D341Med (cell line): ENCODE results near the gene CMPK2.
"Not testable (repeated sequence)": the region's sequence is repeated elsewhere in the genome, so short reads cannot be mapped to it uniquely, and the experiment has no call there.

Source experiments
- DNase-seq: peaks from one replicate; pipeline ENCODE4 v3.0.0; 2012; ENCODE audit warnings: low spot score

The CMPK2 gene, protein sequence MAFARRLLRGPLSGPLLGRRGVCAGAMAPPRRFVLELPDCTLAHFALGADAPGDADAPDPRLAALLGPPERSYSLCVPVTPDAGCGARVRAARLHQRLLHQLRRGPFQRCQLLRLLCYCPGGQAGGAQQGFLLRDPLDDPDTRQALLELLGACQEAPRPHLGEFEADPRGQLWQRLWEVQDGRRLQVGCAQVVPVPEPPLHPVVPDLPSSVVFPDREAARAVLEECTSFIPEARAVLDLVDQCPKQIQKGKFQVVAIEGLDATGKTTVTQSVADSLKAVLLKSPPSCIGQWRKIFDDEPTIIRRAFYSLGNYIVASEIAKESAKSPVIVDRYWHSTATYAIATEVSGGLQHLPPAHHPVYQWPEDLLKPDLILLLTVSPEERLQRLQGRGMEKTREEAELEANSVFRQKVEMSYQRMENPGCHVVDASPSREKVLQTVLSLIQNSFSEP

DNA sequence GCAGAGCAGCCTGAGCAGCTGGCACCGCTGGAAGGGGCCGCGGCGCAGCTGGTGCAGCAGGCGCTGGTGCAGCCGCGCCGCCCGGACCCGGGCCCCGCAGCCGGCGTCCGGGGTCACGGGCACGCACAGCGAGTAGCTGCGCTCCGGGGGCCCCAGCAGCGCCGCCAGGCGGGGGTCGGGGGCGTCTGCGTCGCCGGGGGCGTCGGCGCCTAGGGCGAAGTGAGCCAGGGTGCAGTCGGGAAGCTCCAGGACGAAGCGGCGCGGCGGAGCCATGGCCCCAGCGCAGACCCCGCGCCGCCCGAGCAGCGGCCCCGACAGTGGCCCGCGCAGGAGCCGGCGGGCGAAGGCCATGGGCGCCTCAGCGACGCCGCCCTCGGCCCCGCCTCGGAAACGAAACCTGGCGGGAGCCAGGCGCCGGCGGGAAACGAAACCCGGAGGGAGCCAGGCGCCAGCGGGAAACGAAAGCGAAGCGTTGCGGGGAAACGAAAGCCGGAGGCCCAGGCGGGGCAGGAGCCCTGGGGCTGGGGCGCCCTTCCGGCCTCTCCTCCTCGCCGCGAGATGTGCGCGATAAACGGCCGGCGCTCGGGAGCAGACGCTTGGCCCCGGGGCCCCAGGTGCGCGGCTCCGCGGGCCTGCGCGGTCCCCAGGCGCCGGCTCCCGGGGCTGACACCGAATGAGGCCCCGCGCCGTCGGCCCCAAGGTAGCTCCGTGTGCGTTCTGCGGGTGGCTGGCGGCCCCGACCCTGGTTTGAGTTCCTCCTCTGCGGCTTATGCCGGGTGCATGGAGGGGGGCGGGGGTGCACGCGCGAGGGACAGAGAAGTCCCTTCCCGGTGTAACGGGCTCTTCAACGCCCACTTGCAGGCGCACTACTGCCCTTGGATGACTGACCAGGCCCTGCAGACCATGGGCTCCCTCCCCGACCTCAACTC, at the start of gene CMPK2:
Gene CMPK2, minus strand, starts transcription at position 562 of the 929 bp plus-strand sequence. Its CDS starts 211 bp downstream, at position 351.
- DNase-seq = peak; percentile 79

DNA sequence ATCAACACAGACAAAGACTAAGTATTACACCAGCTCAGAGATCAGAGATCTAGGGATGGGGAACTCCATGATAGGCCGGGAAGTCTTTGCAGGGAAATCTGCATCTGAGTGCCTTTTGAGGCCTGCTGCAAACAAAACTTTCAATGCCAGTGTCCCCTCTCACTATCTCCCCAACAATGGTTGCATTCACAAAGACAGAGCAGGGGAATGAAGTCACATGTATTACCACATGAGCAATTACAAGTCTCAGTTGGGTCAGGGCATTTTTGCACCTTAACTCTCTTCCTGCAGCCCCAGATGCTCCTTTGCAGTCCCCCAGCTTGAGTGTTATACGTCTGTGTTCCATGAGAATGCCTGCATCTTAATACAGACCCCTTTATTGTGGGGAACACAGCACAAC, 49.7 kb upstream of the CMPK2 start:
- no peak for DNase-seq

DNA sequence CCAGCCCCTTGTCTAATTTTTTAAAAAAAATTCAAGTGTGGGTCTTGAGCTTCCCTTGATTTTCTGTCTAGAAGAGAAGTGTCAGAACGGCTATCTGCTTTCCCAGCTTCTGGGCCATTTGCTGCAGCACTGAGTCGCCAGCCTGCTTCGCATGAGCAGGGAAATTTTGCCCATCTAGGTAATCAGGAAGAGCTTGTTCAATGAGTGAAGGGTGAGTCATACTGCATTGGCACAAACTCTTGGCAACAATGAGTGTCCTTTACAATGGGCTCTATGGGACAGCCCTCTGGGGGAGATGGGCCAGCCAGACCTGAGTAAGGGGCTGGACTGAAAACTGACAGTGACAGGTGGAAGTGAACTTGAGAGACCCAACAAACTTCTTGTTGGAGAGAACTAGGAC, 49.1 kb upstream of the CMPK2 start:
- DNase-seq = no peak

DNA sequence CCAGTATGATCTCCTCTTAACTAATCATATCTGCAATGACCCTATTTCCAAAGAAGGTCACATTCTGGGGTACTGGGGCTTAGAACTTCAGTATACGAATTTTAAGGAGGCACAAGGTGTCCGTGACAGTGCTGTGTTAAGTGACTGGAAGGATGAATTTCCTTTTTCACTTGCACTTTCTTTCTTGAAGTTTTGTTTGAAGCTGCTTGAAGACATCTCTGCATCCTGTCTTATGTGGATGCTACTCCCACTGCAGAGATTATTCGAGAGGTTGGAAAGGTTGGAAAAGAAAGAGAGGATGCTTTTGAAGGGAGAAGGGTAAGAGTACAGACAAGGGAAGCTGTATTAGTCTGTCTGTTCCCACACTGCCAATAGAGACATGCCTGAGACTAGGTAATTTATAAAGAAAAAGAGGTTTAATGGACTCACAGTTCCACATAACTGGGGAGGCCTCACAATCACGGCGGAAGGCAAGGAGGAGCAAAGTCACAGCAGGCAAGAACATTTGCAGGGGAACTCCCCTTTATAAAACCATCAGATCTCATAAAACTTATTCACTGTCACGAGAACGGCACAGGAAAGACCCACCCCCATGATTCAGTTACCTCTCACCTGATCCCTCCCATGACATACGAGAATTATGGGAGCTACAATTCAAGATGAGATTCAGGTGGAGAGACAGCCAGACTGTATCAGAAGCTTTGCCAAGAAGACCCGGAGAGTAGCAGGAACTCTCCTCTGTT, 47.9 kb upstream of the CMPK2 start:
- DNase-seq = no peak

DNA sequence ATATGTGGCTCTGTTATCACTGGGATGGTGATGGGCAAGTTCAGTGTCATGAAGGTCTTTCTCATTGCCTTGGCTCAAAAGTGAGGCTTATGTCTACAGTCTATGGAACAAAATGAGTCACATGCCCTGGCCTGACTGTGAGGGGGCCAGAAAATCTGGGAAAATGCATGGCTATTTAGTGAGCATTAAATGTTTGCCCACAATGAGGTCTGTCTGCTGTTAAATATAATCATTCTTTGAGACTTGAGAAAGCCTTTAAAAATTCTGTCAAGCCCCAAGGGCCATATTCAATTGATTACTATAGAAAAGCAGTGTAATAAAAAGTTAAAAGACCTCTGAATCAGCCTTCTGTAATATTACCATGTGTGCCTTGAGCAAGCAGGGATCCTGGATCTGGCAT, 46.0 kb upstream of the CMPK2 start:
- DNase-seq = no peak

DNA sequence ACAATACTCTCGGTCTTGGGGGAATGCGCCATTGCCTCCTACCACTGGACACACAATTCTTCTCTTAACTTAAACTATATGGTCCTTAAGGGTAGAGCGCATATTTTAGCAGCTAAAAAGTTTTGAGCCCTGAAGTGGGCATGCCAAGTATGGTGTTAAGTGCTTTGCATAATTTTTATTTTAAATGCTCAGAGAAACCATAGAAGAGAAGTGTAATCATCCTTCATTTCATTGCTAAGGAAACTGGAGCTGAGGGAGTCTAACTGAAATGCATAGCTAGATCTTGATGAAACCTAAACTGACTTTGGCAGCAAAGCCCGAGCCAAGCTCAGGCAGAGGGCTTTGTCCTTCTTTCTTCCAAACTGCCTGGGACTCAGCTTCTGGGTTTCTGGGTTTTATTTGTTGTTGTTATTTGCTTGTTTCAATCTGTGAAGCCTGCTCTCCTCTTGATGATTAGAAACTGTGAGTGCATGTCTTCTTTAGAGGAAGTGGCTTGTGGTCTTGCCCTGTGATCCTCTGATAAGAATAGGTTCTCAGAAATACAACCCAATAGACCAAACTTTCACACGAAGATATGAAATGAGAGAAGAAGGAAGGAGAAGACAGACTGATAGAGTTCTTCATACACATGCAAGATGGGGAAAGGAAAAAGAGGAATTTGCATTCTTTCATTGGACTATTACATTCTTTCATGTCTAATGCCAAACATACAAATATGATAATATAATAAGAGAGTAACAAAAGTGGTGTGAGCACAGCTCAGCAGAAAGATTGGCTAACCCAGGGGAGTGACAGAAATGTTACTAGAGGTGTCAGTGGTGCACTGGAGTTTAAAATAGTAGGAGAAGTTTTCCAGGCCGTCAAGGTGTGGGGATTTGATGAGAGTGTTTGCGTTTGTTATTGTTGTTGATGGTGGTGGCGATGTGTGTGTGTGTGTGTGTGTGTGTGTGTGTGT, 44.0 kb upstream of the CMPK2 start:
- no peak for DNase-seq

DNA sequence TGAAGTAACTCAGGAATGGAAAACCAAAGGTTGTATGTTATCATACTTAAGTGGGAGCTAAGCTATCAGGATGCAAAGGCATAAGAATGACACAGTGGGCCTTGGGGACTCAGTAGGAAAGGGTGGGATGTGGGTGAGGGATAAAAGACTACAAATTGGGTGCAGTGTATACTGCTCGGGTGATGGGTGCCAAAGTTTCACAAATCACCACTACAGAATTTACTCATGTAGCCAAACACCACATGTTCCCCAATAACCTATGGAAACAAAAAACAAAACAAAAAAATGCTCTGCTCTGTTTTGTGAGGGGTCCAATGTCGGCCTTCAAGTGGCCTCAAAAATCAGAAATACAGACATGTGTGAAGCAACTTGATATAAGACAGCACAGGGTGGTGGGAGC, 42.6 kb upstream of the CMPK2 start:
- no peak for DNase-seq

DNA sequence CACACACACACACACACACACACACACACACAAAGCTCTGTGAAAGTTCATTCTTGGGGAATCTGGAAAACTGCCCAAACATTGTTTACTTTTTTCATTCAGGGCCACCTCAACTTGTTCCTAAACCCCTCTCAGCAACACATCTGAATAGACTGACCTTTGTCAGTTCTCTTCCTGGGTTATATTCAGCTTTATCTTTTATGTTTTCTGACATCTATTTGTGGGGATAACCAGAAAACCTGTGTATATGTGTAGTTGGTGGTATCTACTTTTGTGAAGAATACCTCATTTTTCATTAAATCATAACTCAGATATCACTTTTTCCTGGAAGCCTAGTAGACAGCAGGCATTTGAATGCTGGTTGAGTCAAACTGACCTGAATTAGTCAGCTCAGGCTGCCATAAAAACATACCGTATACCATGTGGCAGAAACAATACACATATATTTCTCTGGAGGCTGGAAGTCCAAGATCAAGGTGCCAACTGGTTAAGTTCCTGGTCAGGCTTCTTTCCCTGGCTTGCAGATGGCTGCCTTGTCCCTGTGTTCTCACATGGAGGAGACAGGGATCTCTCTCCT, 40.5 kb upstream of the CMPK2 start:
- DNase-seq = no peak

DNA sequence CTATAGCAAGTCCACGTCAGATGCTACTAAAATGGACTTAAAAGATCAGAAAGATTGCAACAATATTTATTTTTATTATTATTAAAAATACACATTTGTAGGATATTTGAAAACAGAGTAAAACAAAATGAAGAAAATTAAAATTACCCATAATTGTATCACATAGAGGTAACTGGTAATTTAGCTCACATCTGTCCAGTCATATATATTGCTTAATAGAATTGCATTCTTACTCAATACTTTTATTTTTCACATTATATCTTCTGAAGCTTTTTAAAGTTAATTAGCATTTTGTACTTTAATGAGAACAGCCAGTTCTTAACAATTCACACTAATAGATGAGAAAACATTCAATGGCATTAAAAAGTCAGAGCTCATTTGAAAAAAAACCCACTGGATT, 40.0 kb upstream of the CMPK2 start:
- no peak for DNase-seq

DNA sequence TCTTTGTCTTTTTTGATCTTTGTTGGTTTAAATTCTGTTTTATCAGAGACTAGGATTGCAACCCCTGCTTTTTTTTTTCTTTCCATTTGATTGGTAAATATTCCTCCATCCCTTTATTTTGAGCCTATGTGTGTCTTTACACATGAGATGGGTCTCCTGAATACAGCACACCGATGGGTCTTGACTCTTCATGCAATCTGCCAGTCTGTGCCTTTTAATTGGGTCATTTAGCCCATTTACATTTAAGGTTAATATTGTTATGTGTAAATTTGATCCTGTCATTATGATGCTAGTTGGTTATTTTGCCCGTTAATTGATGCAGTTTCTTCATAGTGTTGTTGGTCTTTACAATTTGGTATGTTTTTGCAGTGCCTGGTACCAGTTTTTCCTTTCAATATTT, 36.9 kb upstream of the CMPK2 start:
- not testable (repeated sequence) for DNase-seq

DNA sequence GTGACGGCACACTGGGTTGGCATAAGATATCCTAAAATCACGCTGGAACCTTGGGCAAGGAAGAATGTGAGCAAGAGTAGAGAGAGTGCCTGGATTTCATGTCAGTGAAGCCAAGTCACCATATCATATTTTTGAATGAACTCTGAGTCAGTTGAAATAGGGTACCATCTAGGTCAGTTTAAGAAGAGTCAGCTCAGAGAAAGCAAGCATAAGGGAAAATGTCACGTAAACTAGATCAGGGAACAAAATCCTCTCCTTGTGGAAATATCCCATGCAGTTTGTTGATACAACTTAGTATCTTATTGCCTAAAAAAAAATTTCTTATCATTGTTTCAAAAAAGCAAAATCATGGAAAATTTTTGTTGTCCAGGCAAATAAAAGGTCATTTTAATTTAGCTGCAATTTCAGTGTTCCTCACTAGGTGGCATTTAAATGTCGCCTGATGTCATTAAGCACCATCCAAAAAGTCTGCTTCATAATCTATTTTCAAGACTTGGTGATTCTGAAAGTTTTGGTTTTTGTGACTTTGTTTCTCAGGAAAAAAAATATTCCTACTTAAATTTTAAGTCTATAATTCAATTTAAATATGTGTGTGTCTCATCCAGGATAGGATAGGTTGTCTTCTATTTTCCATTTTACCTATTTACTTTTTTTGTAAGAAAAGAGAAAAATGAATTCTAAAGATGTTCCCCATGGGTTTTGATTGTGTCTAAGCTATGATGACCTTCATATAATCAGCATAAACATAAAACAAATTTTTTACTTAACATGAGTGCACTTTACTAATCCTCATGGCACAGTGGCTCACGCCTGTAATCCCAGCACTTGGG, 31.4 kb upstream of the CMPK2 start:
- no peak for DNase-seq

DNA sequence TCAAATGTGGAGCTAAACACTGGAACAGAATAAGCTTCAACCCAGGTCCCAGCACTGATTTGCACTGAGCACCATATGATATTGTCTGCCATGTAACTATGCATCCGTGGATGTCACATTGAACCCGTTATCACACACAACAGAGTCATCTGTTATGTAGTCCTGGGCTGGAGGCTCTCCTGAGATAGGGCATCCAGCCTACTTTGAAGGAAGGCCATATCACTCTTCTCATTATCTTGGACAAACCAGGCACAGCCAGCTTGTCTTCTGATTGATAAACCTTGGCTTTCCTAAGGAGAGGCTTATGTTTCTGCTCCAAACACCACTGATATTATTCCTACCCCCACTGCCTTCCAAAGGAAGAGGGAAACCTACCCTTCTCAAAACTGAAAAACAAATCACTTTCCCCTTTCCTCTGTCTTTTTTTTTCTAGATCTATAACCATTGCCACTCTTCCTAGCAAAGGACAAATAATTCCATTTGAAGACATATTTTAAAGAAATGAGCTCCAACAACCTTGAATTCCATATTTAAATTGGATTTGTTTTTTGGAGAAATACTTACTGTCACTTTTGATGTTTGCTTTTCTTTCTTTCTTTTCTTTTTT, 28.3 kb upstream of the CMPK2 start:
- DNase-seq = no peak

DNA sequence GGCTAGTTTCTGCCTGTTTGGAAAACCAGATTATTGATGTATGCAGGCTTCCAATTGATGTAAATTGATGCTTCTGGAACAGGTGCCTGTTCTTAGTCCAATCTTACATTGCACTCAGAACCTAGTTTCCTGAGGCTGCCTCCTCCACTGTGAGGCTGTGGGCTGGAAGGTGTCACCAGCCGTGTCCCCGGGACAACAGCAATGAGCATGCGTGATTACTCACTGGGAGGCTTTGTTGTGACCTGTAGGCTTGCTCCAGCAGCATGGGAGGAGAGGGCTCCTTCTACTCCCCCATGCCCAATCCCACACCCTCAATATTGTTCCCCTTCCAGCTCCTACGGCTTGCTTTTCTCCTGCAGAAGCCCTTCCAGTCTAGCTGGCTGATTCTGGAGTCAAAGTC, 23.0 kb upstream of the CMPK2 start:
- no peak for DNase-seq

DNA sequence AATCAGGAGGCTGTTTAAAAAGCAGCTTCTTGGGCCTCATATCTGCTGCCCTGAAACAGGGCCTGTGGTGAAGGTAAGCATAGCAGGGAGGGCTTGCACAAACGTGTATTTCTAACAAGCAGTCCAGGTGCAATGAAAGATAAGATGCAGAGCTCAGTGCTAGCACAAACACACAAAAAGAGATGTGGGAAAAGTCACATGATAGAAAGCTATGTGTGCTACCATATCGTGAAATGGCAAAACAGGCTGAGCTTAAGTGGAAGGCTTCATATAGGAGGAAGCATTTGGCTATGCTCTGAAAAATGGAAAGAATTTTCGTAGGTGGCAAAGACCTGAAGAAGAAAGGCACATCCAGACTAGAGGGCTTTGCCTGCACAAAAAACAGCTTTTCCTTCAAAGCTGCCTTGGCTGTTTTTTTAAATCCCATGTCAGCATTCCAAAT, 22.1 kb upstream of the CMPK2 start:
- no peak for DNase-seq

DNA sequence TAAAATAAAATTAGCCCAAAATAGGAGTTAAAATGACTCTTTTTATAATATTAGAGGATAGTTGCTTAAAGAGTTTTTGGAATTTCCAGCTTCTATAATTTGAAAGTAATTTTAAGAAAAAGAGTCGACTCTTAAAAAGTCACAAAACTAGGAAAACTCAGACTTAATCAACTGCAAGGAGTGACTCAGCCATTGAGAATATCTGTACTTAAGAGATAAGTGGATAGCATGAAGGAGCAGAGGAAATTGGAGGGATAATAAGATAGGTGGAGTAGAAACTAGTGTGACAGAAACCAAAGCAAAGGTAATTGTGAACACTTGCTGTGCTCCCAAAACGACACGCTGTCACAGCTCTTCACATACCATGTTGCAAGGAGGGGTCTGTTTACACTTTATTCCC, 20.3 kb upstream of the CMPK2 start:
- no peak for DNase-seq

DNA sequence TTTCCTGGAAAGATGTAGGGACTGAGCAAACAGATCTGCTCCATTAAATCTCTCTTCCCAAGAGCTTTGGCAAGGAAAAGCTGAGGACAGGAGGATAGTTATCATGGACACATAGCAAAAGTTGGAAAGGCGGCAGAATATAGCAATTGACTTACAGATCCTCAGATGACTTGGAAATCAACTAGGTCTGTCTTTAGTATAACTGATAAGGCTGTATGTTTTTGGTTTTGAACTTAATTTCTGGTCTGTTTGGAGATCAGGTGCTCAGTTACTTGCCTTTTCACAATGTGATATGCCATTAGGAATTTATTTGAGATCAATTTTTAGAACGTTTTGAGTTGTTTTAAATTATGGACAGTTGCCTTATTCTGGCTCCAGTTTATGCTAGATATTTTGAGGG, 19.8 kb upstream of the CMPK2 start:
- no peak for DNase-seq

DNA sequence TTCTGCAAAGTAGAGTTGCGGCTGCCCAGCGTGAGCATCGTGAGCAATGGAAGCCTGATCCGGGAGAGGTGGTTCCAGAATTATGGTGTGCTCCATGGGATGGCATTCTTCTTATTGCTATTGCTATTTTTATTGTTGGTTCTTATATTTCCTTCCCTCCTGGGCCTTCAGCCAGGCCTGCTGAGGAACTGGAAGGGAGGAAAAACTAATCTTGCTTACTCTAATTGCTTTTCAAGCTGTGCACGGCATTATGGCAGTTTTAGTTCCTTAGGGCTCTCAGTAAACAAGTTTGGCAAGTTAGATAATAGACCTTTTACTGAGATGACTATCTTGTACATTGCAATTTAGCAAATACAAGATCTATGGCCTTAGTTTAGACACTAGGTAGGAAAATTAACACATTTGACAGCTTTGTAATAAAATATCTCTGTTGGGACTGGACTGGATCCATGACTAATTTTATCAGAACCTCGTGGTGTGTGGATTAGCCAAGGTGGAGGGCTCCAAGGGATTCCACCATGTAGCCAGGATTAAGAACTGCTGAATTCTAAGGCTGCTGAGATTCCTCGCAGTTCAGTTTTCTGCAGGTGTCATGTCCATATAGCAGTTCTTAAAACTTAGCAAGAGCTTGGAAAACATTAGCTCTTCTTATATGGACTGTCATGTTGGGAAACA, 17.9 kb upstream of the CMPK2 start:
- DNase-seq = no peak

DNA sequence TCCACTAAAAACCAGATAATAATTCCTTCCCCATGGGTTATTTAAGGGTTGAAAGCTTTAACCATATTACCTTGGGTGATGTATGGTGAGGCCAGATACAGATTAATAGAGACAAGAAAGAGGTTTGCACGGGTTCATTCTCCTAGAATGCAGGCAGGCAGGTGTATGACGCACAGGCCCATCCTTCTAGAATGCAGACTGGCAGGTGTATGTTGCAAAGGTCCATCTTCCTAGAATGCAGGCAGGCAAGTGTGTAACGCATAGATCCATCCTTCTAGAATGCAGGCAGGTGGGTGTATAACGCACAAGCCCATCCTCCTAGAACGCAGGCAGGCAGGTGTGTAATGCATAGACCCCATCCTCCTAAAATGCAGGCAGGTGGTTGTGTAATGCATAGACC, 15.8 kb upstream of the CMPK2 start:
- no peak for DNase-seq

DNA sequence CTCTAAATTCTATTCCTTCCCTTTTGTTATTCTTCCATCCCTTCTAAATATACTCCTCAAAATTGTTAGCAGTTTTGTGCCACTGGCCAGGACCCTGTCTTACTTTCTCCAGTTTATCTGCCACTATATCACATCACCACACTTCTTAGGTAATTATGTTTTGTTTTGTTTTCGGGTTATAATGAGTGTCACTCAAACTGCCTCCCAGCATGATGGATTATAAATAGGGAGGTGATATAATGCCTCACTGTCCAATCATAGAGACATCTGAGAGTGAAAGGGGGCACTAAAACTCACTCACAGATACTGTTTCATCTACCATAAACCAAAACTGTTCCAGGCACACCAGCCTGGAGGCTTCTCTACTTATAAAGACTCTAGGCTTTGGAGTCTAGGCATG, 15.3 kb upstream of the CMPK2 start:
- DNase-seq = no peak
